Memory B cell (primary cell): ENCODE measurements around the gene NOD1.
"Not testable (repeated sequence)": the region's sequence is repeated elsewhere in the genome, so short reads cannot be mapped to it uniquely, and the experiment has no call there.

Experiments used
- ATAC-seq: fragments of 150-1000 bp; cut with Tn5 transposase; 2 replicates; pipeline ENCODE4 v1.10.0; 2021; ENCODE audit warnings: low read depth, mild to moderate bottlenecking, moderate library complexity
- DNase-seq, 2 donors: peaks; one replicate each; pipeline ENCODE4 v3.0.0; 2022; ENCODE audit warnings: low spot score in 2 of 2
- H3K27ac Mint-ChIP-seq: one replicate; pipeline ENCODE4 v1.8.0; 2022; ENCODE audit warnings: mild to moderate bottlenecking, moderate library complexity, mixed read lengths
- H3K27me3 Mint-ChIP-seq: one replicate; pipeline ENCODE4 v1.8.0; 2022; ENCODE audit warnings: mixed read lengths
- H3K36me3 Mint-ChIP-seq: one replicate; pipeline ENCODE4 v1.8.0; 2022; ENCODE audit warnings: mild to moderate bottlenecking, mixed read lengths
- H3K4me1 Mint-ChIP-seq: one replicate; pipeline ENCODE4 v1.8.0; 2022; ENCODE audit warnings: mixed read lengths
- H3K4me3 Mint-ChIP-seq: one replicate; pipeline ENCODE4 v1.8.0; 2022; ENCODE audit warnings: mild to moderate bottlenecking, moderate library complexity, mixed read lengths
- H3K9me3 Mint-ChIP-seq: one replicate; pipeline ENCODE4 v1.8.0; 2022; ENCODE audit warnings: mixed read lengths

Gene NOD1

DNA sequence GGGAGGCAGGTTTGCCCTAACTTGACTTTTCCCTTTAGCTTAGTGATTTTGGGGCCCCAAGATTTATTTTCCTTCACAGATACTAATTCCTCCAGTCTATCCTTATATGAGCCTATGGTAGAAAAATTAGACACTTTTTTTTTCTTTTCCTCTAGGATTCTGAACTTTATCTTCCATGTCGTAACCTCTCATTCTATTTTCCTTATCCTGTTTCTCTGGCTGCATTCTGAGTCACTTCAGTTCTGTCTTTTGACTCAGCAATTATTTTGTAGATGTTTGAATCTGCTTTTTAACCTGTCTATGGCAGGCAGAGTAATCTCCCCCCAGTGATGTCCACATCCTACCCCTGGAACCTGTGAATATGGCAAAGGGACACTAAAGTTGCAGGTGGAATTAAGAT is 7.1 kb upstream of the NOD1 start:
- Mint-ChIP-seq H3K27ac (no peak overlapping the region), H3K36me3 (no peaks in the 10 kb centered on the region), H3K4me3 (no peak overlapping the region), H3K9me3 (no peaks in the 10 kb centered on the region), H3K4me1 (no peaks in the 10 kb centered on the region), H3K27me3 (no peaks in the 10 kb centered on the region)
- ATAC-seq (no peak), DNase-seq (no peak)

DNA sequence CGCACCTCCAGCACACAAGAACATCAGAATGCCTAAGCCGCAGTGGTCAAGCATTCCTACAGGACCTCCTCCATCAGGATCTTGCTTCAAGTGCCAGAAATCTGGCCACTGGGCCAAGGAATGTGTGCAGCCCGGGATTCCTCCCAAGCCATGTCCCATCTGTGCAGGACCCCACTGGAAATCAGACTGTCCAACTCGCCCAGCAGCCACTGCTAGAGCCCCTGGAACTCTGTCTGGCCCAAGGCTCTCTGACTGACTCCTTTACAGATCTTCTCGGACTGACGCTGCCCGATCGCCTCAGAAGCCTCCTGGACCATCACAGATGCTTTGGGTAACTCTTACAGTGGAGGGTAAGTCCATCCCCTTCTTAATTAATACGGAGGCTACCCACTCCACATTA is 2.8 kb upstream of the NOD1 start:
- H3K4me1 Mint-ChIP-seq, H3K36me3 Mint-ChIP-seq, H3K27me3 Mint-ChIP-seq, DNase-seq, ATAC-seq, H3K27ac Mint-ChIP-seq, H3K4me3 Mint-ChIP-seq, H3K9me3 Mint-ChIP-seq: not testable (repeated sequence)

DNA sequence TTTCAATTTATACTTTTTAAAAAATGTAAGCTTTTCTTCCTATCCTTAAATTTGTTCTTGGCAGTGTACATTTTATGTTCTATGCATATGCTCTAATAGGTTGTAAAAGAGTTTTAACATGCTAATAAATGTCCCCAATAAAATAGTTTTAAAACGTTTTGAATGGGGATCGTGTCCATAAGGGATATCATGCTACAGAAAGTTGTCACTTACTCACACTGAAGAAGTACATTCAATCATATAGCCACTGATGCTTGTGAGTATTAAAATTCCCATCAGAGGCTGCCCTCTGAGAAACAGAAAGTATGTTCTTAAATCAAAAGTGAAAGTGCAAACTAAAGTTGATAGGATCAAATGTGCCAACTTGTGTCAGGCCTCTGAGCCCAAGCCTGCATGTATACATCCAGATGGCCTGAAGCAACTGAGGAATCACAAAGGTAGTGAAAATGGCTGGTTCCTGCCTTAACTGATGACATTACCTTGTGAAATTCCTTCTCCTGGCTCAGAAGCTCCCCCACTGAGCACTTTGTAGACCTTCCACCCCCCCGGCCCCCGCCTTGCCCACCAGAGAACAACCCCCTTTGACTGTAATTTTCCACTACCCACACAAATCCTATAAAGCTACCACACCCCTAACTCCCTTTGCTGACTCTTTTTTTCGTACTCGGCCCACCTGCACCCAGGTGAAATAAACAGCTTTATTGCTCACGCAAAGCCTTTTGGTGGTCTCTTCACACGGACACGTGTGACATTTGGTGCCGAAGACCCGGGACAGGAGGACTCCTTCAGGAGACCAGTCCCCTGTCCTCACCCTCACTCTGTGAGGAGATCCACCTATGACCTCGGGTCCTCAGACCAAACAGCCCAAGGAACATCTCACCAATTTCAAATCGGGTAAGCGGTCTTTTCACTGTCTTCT is 877 bp upstream of the NOD1 start:
- Mint-ChIP-seq H3K4me1 (peaks cover 23% of the 10 kb centered on the region), H3K36me3 (no peaks in the 10 kb centered on the region), H3K27ac (no peak overlapping the region), H3K4me3 (peak overlapping the region; percentile 94), H3K9me3 (no peaks in the 10 kb centered on the region), H3K27me3 (no peaks in the 10 kb centered on the region)
- DNase-seq, result no peak
- ATAC-seq, result peak; percentile 62

DNA sequence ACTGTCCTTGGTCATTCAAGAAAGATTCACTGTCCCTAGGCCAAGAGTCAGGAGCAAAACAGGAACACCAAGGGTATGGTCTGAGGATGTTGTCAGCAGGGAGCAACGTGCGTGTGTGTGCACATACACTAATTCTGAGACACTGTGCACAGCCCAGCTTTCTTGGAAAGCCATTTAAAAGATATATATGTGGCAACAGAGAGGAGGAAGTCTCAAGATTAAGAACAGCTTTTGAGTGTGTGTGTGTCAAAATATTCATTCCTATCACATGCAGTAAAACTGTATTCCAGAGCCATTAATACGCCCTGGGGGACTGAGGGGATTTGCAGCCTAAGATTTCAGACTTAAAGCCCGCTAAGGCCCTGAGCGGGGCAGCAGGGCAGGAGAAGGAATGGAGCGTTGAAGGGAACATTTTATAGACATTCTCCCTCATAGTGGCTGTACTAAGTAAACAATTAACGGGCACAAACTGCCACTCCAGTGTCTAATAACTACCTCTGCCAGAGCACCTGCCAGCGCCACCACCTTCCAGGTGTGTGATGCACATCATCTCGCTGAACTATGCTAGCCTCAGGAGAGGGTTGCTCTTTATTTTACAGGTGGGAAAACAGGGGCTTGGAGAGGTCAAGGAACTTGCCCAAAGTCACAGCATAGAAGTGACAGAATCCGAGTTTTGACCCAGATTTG is 2.0 kb downstream of the NOD1 start:
- Mint-ChIP-seq H3K4me3 (peak overlapping the region; percentile 25), H3K4me1 (peaks cover 41% of the 10 kb centered on the region), H3K9me3 (no peaks in the 10 kb centered on the region), H3K27ac (no peak overlapping the region), H3K36me3 (peaks cover 15% of the 10 kb centered on the region), H3K27me3 (no peaks in the 10 kb centered on the region)
- ATAC-seq (no peak), DNase-seq (no peak)

DNA sequence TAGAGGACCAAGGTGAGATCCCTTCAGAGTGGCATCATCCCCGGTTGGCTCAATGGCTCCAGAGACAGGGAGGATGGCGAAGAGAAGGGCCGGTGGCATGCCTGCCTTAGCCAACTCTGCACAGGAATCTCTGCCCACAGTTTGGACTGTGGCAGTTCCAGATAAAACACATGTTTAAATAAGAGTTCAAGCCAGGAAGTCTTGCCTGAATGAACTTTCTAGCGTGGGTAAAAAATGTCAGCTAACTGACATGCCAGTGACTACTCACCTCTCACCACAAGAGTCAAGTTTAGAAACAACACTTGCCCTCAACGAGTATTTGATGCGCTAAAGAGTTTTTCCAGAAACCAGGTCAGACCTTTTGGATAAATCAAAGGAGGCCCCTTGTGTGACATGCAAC is 3.0 kb downstream of the NOD1 start:
- Mint-ChIP-seq H3K4me3 (no peak overlapping the region), H3K4me1 (peaks cover 47% of the 10 kb centered on the region), H3K27ac (no peak overlapping the region), H3K9me3 (no peaks in the 10 kb centered on the region), H3K36me3 (peaks cover 15% of the 10 kb centered on the region), H3K27me3 (no peaks in the 10 kb centered on the region)
- no peak for ATAC-seq
- no peak for DNase-seq

DNA sequence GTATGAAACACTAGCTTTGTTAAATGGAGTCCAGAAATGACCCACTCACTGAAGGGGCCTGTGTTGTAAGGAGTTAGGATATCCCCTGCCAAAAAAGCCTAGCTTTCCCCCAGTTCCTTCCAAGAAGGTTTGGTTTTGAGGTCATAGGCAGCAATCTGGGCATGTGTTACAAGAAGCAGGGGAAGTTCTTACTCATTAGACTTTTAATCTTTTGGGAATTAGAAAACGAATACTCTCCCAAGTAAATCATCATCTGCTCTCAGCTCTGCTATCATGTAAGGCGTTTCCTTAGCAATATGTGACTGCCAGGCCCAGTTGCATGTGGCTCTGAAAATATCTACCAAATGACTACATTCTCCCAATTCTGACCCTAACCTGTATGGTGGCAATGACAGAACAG is 3.7 kb downstream of the NOD1 start:
- DNase-seq, result no peak

DNA sequence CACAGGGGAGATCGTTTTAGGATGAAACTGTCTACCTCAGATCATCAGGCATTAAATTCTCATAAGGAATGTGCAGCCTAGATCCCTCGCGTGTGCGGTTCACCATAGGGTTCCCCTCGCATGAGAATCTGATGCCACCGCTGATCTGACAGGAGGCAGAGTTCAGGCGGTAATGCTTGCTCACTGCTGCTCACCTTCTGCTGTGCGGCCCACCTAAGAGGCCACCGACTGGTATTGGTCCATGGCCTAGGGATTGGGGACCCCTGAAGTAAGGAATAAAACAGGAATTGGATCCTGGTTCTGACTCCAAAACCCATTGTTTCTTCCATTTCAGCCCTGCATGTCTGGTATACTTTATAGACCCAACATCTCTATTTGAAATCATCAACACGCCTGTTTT is 4.1 kb downstream of the NOD1 start:
- no peak for DNase-seq
- Mint-ChIP-seq H3K27ac (peak overlapping the region; percentile 70), H3K4me3 (no peak overlapping the region)

More for the DNA sequence above, 3.7 kb downstream of the NOD1 start:
- Mint-ChIP-seq H3K27ac (peak overlapping the region; percentile 70), H3K9me3 (no peaks in the 10 kb centered on the region), H3K4me1 (peaks cover 48% of the 10 kb centered on the region), H3K27me3 (no peaks in the 10 kb centered on the region), H3K36me3 (peaks cover 19% of the 10 kb centered on the region), H3K4me3 (no peak overlapping the region)
- ATAC-seq, result no peak

DNA sequence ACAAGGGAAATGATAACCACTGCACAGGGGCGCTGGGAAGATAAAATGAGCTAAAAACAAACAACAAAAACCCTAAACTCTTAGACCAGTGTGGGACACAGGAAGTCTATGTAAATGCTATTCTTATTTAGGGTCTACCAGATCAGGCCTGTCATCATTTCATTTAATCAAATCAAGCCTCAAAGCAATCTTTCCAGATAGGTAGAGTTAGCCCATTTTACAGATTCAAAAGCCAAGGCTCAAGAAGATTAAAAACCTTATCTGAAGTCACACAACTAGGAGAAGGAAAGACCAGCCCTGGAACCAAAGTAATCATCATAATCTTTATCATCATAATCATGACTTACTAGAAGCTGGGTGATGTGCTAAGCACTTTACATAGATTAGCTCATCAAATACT is 4.7 kb downstream of the NOD1 start:
- ATAC-seq (no peak), DNase-seq (no peak)
- Mint-ChIP-seq H3K4me1 (peaks cover 49% of the 10 kb centered on the region), H3K4me3 (no peak overlapping the region), H3K9me3 (no peaks in the 10 kb centered on the region), H3K27ac (peak overlapping the region; percentile 70), H3K36me3 (peaks cover 20% of the 10 kb centered on the region), H3K27me3 (no peaks in the 10 kb centered on the region)

More for the DNA sequence above, 4.1 kb downstream of the NOD1 start:
- peaks cover 47% of the 10 kb centered on the region for H3K4me1 Mint-ChIP-seq
- ATAC-seq, result no peak
- no peaks in the 10 kb centered on the region for H3K27me3 Mint-ChIP-seq
- H3K9me3 Mint-ChIP-seq, result no peaks in the 10 kb centered on the region
- peaks cover 20% of the 10 kb centered on the region for H3K36me3 Mint-ChIP-seq

DNA sequence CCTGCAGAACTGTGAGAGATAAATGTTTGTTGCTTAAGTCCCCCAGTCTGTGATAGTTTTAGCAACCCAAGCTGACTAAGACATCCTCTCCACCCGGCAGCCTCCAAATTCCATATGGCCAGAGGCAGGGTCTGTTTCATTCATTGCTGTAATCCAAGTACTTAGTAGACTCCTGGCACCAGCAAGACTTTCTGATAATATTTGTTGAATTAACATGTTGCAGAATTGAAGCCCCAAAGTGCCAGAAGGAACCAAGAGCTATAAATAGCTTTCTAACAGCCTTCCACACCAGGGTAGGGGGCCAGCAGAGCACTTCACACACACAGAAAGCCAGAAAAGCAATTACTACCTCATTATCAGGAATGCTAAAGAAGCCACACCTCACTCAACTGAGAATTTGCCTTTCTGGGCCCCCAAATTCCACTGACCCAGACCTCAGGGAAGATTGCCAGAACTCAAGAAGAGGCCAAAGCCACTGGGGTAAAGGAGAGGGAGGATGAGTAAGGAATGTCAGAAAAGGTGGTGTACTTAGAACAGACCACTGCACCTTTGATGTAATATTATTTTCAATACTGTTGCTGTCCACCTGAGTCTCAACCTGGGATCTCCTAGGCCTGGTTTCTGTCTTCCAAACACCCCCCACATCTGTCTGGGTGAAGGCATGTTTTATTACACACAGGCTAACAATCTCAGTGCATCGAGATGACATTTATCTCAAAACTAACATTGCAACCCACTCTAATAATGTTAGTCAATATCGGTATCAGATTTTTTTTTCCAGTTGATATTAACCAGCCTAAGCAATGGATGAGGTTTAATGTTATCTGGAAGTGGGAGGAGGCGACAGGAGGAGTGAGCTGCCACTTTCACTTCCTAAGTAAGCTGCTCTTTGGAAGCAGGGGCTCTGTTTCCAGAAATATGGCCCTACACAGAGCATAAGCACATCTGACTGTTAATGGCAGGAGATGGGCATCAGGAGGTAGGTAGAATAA is 5.5 kb downstream of the NOD1 start:
- H3K4me3 Mint-ChIP-seq, result no peak overlapping the region
- H3K9me3 Mint-ChIP-seq, result no peaks in the 10 kb centered on the region
- H3K27ac Mint-ChIP-seq, result no peak overlapping the region

DNA sequence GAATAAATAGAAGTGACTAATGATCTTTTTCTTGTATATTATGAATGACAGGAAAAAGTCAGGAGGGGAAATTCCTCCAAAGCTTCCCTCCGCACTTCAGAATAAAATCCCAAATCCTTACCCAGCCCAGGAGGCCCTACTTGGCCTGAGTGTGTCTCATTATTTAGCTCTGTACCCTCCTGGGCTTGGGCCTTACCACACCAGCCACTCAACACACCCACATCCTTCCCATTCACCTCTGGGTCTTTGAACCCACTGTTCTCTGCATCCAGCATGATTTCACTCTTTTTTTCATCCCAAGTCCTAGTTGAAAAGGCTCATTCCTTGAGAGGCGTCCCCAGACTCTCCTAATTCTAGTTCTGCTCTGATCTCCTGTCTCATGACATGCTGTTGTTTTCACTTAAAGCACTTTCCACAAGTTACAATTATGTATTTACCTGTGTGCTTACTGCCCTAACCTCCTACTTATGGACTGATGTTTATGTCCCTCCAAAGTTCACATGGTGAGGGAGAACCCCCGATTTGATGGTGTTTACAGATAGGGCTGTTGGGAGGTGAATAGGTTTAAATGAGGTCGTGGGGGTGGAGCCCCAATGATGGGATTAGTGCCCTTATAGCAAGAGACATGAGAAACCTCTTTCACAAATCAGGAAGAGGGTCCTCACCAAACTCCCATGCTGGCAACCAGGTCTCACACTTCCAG is 6.4 kb downstream of the NOD1 start:
- Mint-ChIP-seq H3K36me3 (peaks cover 20% of the 10 kb centered on the region), H3K27me3 (no peaks in the 10 kb centered on the region), H3K27ac (peak overlapping the region; percentile 12), H3K4me1 (peaks cover 59% of the 10 kb centered on the region), H3K4me3 (no peak overlapping the region), H3K9me3 (no peaks in the 10 kb centered on the region)
- no peak for DNase-seq
- no peak for ATAC-seq

More for the DNA sequence above, 5.5 kb downstream of the NOD1 start:
- Mint-ChIP-seq H3K4me1 (peaks cover 54% of the 10 kb centered on the region), H3K27me3 (no peaks in the 10 kb centered on the region), H3K36me3 (peaks cover 20% of the 10 kb centered on the region)
- no peak for DNase-seq
- no peak for ATAC-seq

DNA sequence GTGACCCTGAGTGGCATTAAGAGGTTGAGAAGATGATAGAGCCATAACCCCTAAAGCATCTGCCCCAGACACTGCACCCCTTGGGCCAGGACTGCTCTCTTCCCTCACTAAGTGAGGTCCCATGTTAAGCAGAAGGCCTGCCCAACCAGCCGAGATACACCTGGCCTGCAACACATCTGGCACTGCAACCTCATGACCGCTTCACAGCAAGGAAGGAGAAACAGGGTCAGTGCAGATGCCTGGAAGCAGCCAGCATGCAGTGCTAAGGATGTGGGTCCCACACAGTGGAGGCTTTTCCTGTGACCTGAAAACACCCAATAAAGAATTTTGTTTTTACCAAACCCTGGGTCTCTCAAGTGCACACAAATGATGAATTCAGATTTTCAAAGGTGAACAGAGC is 7.4 kb downstream of the NOD1 start:
- peaks cover 20% of the 10 kb centered on the region for H3K36me3 Mint-ChIP-seq

DNA sequence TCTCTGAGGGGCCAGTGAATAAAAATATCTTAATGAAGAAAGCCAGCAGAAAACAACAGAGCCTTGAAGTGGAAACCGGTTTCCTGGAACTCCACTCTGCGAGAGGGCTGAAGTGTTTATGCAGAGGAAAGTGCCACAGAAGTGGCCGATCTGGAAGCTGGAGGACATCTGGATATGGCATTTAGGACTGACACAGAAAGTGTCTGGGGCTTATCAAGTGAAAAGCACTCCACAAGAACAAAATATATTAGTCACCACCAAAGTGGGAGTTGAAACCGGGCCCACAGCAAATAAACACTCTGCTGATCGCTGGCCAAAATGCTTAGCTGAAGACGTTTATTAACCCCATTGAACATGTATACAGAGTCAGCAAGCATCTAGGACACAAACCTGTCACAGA is 7.8 kb downstream of the NOD1 start:
- H3K4me3 Mint-ChIP-seq, result no peak overlapping the region
- no peak for ATAC-seq
- no peaks in the 10 kb centered on the region for H3K9me3 Mint-ChIP-seq
- H3K36me3 Mint-ChIP-seq, result peaks cover 20% of the 10 kb centered on the region
- DNase-seq, result no peak
- peaks cover 54% of the 10 kb centered on the region for H3K4me1 Mint-ChIP-seq
- H3K27me3 Mint-ChIP-seq, result no peaks in the 10 kb centered on the region
- peak overlapping the region; percentile 73 for H3K27ac Mint-ChIP-seq

More for the DNA sequence above, 7.4 kb downstream of the NOD1 start:
- Mint-ChIP-seq H3K27ac (peak overlapping the region; percentile 73), H3K27me3 (no peaks in the 10 kb centered on the region), H3K4me3 (no peak overlapping the region), H3K4me1 (peaks cover 57% of the 10 kb centered on the region), H3K9me3 (no peaks in the 10 kb centered on the region)
- no peak for DNase-seq
- no peak for ATAC-seq

DNA sequence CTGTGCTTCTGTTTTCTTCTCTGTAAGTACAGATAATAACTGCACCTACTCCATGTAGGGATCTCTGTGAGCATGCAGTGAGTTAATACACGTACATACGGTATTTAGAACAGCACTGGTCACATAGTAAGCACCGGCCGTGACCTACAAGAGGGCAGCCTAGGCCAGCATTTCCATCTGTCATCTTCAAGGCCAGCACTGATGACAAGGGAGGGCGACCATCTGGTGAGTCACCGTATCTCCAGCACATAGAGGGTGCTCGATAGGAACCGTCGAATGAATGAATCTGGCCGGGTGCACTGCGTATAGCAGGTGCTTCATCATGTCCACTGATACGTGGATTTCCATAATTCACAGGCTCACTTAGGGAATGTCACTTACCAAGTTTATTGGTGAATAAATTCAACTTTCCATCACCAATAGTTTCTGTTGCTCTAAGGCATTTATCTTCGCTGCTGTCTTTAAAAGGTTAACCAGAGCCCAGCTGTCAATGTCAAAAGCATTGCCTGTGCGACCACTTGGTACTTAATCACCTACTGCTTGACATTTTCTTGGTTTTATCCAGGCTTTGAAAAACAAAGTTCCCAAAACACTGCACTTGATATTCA is 8.3 kb downstream of the NOD1 start:
- Mint-ChIP-seq H3K27ac (peak overlapping the region; percentile 77), H3K27me3 (no peaks in the 10 kb centered on the region), H3K4me3 (no peak overlapping the region), H3K4me1 (peaks cover 54% of the 10 kb centered on the region), H3K9me3 (no peaks in the 10 kb centered on the region), H3K36me3 (peaks cover 20% of the 10 kb centered on the region)
- no peak for ATAC-seq
- no peak for DNase-seq
